Coronary artery (tissue), 2 donors: Measurements from ENCODE around the gene NDUFA5.
"Not testable (repeated sequence)": the region's sequence is repeated elsewhere in the genome, so short reads cannot be mapped to it uniquely, and the experiment has no call there.

Source experiments
- DNase-seq: peaks from one replicate; pipeline ENCODE4 v3.0.0-alpha.2; 2017; ENCODE audit warnings: low spot score
- H3K27ac ChIP-seq, 2 donors: fragments of 200-600 bp; sonication (generic); one replicate each; pipeline ENCODE4 v1.5.1; 2016 to 2019
- H3K4me3 ChIP-seq: fragments of 200-600 bp; sonication (generic); 2 replicates; pipeline ENCODE4 v1.5.1; 2016; ENCODE audit warnings: mild to moderate bottlenecking, moderate library complexity
- CTCF ChIP-seq: fragments of 200-600 bp; sonication (generic); IDR thresholded peaks from one replicate; pipeline ENCODE4 v1.5.1; 2019; ENCODE audit warnings: antibody characterized with exemption

NDUFA5 gene

GRCh38 chr7:123558289-123558874, 764 bp upstream of the NDUFA5 start:
- Histone ChIP-seq H3K27ac (peak overlapping the region; percentile 84 to 92), H3K4me3 (peak overlapping the region; percentile 86)
- no peak for TF ChIP-seq CTCF
- DNase-seq = no peak

DNA sequence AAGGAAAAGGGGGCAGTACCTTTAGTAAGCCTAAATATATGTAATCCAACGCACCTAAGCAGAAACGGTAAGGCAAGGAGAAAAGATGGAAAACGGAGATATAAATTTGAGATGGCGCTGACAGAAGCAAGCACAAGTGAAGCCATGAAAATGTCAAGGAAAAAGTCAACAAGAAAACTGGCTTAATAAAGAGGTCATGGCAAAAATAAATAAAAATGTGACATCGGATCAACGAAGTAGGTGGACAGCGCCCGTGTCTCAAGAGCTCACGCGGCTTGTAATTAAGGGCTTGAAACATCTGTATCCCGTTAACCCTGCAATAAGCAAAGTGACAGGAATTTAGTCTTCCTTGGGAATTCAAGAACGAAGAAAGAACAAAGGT, 611 bp downstream of the NDUFA5 start:
- Histone ChIP-seq H3K27ac (peak overlapping the region; percentile 84 to 92), H3K4me3 (peak overlapping the region; percentile 86)
- DNase-seq = no peak
- no peak for TF ChIP-seq CTCF

DNA sequence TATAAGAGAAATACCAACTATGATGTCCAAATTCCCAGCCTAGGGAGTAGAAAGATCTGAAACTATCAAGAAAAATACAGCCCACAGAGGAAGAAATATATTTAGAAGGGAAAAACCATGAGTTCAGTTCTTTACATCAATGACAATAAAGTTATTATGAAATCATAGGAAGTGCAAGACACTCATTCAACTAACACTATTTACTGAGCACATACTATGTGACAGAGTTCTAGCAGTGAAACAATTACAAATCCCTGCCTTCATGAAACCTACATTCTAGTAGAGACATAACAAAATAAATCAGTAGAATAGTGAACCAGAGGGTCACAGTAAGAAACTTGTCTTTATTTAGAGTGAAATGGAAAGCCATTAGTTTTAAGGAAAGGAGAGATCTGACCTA, 2.1 kb downstream of the NDUFA5 start:
- DNase-seq = no peak
- Histone ChIP-seq H3K27ac (no peak overlapping the region), H3K4me3 (no peak overlapping the region)
- TF ChIP-seq CTCF = no peak

- Histone ChIP-seq H3K27ac (no peak overlapping the region), H3K4me3 (no peak overlapping the region)
- TF ChIP-seq CTCF = no peak
- DNase-seq = no peak
Observed at GRCh38 chr7:123553159-123553558, 4.5 kb downstream of the NDUFA5 start.

DNA sequence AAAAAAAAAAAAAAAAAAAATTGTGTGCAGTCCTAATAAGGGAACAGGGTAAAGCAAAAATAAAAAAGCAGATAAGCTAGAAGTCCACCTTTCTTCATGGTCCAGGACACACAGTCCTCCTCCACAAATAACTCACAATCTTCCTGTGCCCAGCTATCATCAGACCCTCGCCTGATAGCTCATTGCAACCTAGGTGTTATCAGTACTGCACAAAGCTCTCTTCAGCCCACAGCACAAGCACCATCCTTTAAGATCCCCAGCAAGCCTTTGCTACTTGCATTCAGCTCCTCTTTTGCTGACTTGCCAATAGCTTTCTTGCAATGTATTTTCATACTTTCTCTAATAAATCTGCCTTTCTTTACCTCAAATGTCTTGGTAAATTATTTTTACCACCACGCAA, 5.0 kb downstream of the NDUFA5 start:
- TF ChIP-seq CTCF = no peak
- H3K4me3 ChIP-seq = no peak overlapping the region
- H3K27ac ChIP-seq = no peak overlapping the region
- DNase-seq = no peak

GRCh38 chr7:123552134-123552533, 5.5 kb downstream of the NDUFA5 start:
- H3K27ac ChIP-seq, H3K4me3 ChIP-seq, DNase-seq: not testable (repeated sequence)

- no peak overlapping the region for H3K4me3 ChIP-seq
- H3K27ac ChIP-seq = no peak overlapping the region
- no peak for DNase-seq
- TF ChIP-seq CTCF = no peak
Observed at GRCh38 chr7:123548406-123548805, 9.2 kb downstream of the NDUFA5 start.

GRCh38 chr7:123539871-123540270, 17.7 kb downstream of the NDUFA5 start:
- Histone ChIP-seq H3K4me3 (no peak overlapping the region), H3K27ac (no peak overlapping the region)
- TF ChIP-seq CTCF = no peak
- DNase-seq = no peak
